Spinal cord (tissue), 10 donors: ENCODE measurements around the gene SMIM3. TPM values are rescaled to one million over a fixed set of nuclear protein-coding genes. Genes with fewer than 3 reads are reported as not detected.
"Not testable (repeated sequence)": the region's sequence is repeated elsewhere in the genome, so short reads cannot be mapped to it uniquely, and the experiment has no call there.

Experiments used
- DNase-seq, 6 donors: peaks; one replicate each; pipeline versions ENCODE4 v3.0.0 to v3.0.0-alpha.2; 2013 to 2015; ENCODE audit warnings: low spot score in 6 of 6, low read depth in 4 of 6
- H3K27ac ChIP-seq: one replicate; pipeline ENCODE4 v1.5.1; 2013; ENCODE audit warnings: low read depth, low read length, control low read depth
- H3K27me3 ChIP-seq: one replicate; pipeline ENCODE4 v1.6.1; 2013; ENCODE audit warnings: low read length; ENCODE audit not compliant: control insufficient read depth, insufficient read depth
- H3K36me3 ChIP-seq: one replicate; pipeline ENCODE4 v1.6.1; 2013; ENCODE audit warnings: low read length; ENCODE audit not compliant: control insufficient read depth, insufficient read depth
- H3K4me1 ChIP-seq: one replicate; pipeline ENCODE4 v1.6.1; 2013; ENCODE audit warnings: low read length; ENCODE audit not compliant: control insufficient read depth, insufficient read depth
- H3K4me3 ChIP-seq: one replicate; pipeline ENCODE4 v1.5.1; 2013; ENCODE audit warnings: low read depth, low read length, control low read depth
- H3K9me3 ChIP-seq: one replicate; pipeline ENCODE4 v1.6.1; 2013; ENCODE audit warnings: low read length; ENCODE audit not compliant: control insufficient read depth, insufficient read depth
- WGBS: methylation state at CpG from one replicate; pipeline ENCODE4 v1.1.5; 2013; ENCODE audit warnings: missing lambda C conversion rate; ENCODE audit not compliant: insufficient coverage; 5-methylcytosine and 5-hydroxymethylcytosine counted together
- long read RNA-seq, 4 donors: transcript quantifications; one replicate each; lab custom pipeline, GENCODE V29; 2026
- polyA plus RNA-seq, 2 donors: library from polyadenylated mRNA; unstranded; fragments of 120-200 nt; gene quantifications; one replicate each; pipeline ENCODE4 v1.2.1, GENCODE V29; 2013; ENCODE audit not compliant: insufficient read length in 2 of 2
- total RNA-seq, 2 donors: library from RNA; depleted of rRNA in 1 of 2; stranded (reverse); fragments of 120-200 nt in 1 of 2; fragments of >200 nt in 1 of 2; gene quantifications; one replicate each; pipeline versions ENCODE4 v1.2.3 to v1.2.4, GENCODE V29; 2013 to 2014
- donor health status: healthy.

The SMIM3 gene
- total RNA-seq (10 to 100 TPM in 1 of 2 donors, 1 to 10 TPM in 1; 8.4 to 30.6 TPM), polyA plus RNA-seq (10 to 100 TPM in 1 of 2 donors, 1 to 10 TPM in 1; 6.4 to 10.5 TPM)
- long read RNA-seq, donor 1, transcript SMIM3-201 (2 exons, 2,332 nt) = major isoform, 5 of 5 reads
- long read RNA-seq, donor 1, partial matches to known transcripts = 0 of 5 reads
- long read RNA-seq, donor 1, other reads (novel, unspliced or antisense) = 0 of 5 reads
- long read RNA-seq, donor 2 = 0 reads
- long read RNA-seq, donor 3, partial matches to known transcripts = 0 of 1 reads
- long read RNA-seq, donor 3, other reads (novel, unspliced or antisense) = 0 of 1 reads
- long read RNA-seq, donor 4, transcript SMIM3-201 (2 exons, 2,332 nt) = major isoform, 18 of 18 reads
- long read RNA-seq, donor 4, partial matches to known transcripts = 0 of 18 reads
- long read RNA-seq, donor 4, other reads (novel, unspliced or antisense) = 0 of 18 reads

GRCh38 chr5:150778517-150779396, at the start of gene SMIM3:
SMIM3 (plus strand) TSS chr5:150778757; CDS start chr5:150795441, 16,684 bp downstream.
- 1% methylated on average over 59 of the region's 59 CpGs for WGBS
- Histone ChIP-seq H3K9me3 (no peaks in the 10 kb centered on the region), H3K4me3 (peak within 1 kb of the TSS; percentile 84), H3K4me1 (peaks cover 23% of the 10 kb centered on the region), H3K27ac (peak within 1 kb of the TSS; percentile 85), H3K27me3 (no peaks in the 10 kb centered on the region), H3K36me3 (no peaks in the 10 kb centered on the region)
- DNase-seq = peak in 2 of 6 donors; percentile 81 to 85

GRCh38 chr5:150729859-150730258, 48.7 kb upstream of the SMIM3 start:
- H3K27ac ChIP-seq = no peak overlapping the region
- no peak overlapping the region for H3K4me3 ChIP-seq

GRCh38 chr5:150731669-150732242, 46.8 kb upstream of the SMIM3 start:
- H3K27me3 ChIP-seq = no peaks in the 10 kb centered on the region
- WGBS = no CpG with 5 or more reads among the region's 6 CpGs
- H3K4me1 ChIP-seq = no peaks in the 10 kb centered on the region
- peaks cover 22% of the 10 kb centered on the region for H3K36me3 ChIP-seq
- DNase-seq = no peak
- H3K9me3 ChIP-seq = peaks cover 3% of the 10 kb centered on the region
- H3K4me3 ChIP-seq = no peak overlapping the region
- no peak overlapping the region for H3K27ac ChIP-seq

More at GRCh38 chr5:150729859-150730258, 48.7 kb upstream of the SMIM3 start:
- DNase-seq = no peak
- Histone ChIP-seq H3K36me3 (peaks cover 29% of the 10 kb centered on the region), H3K4me1 (no peaks in the 10 kb centered on the region), H3K27me3 (no peaks in the 10 kb centered on the region), H3K9me3 (no peaks in the 10 kb centered on the region)
- WGBS = no CpG with 5 or more reads among the region's 4 CpGs

- H3K9me3 ChIP-seq = peaks cover 3% of the 10 kb centered on the region
- no peak overlapping the region for H3K27ac ChIP-seq
- H3K4me3 ChIP-seq = no peak overlapping the region
- H3K36me3 ChIP-seq = peaks cover 17% of the 10 kb centered on the region
- 97% methylated on average over 7 of the region's 7 CpGs for WGBS
- H3K27me3 ChIP-seq = no peaks in the 10 kb centered on the region
- H3K4me1 ChIP-seq = no peaks in the 10 kb centered on the region
- DNase-seq = peak in 1 of 6 donors; percentile 3
Measured at GRCh38 chr5:150734579-150735384, 43.8 kb upstream of the SMIM3 start.

GRCh38 chr5:150738862-150739261, 39.7 kb upstream of the SMIM3 start:
- WGBS = 93% methylated on average over 4 of the region's 7 CpGs
- Histone ChIP-seq H3K4me3 (no peak overlapping the region), H3K4me1 (no peaks in the 10 kb centered on the region), H3K36me3 (peaks cover 11% of the 10 kb centered on the region), H3K9me3 (peaks cover 3% of the 10 kb centered on the region), H3K27me3 (no peaks in the 10 kb centered on the region), H3K27ac (no peak overlapping the region)
- no peak for DNase-seq

- peaks cover 3% of the 10 kb centered on the region for H3K9me3 ChIP-seq
- no peak overlapping the region for H3K4me3 ChIP-seq
- no peaks in the 10 kb centered on the region for H3K27me3 ChIP-seq
- no peak overlapping the region for H3K27ac ChIP-seq
- DNase-seq = no peak
- no peaks in the 10 kb centered on the region for H3K4me1 ChIP-seq
- H3K36me3 ChIP-seq = peaks cover 5% of the 10 kb centered on the region
Measured at GRCh38 chr5:150740992-150741391, 37.6 kb upstream of the SMIM3 start.

- not testable (repeated sequence) for H3K36me3 ChIP-seq, DNase-seq, H3K4me1 ChIP-seq, H3K27ac ChIP-seq, H3K4me3 ChIP-seq, H3K9me3 ChIP-seq, H3K27me3 ChIP-seq
- 90% methylated on average over 15 of the region's 18 CpGs for WGBS
Measured at GRCh38 chr5:150742455-150743141, 36.0 kb upstream of the SMIM3 start.

- H3K27ac ChIP-seq, H3K4me3 ChIP-seq, H3K27me3 ChIP-seq, DNase-seq, H3K9me3 ChIP-seq, H3K4me1 ChIP-seq, H3K36me3 ChIP-seq: not testable (repeated sequence)
- WGBS = 99% methylated on average over 9 of the region's 9 CpGs
Measured at GRCh38 chr5:150743142-150743488, 35.4 kb upstream of the SMIM3 start.
